Suprapubic skin (tissue), 4 donors: ENCODE measurements around the gene NOB1. TPM values are rescaled to one million over a fixed set of nuclear protein-coding genes. Genes with fewer than 3 reads are reported as not detected.
A peak's percentile ranks its signal among the peaks of the same experiment; 100 is the strongest.
"Not testable (repeated sequence)": the region's sequence is repeated elsewhere in the genome, so short reads cannot be mapped to it uniquely, and the experiment has no call there.

Source experiments
- DNase-seq, 2 donors: peaks; one replicate each; pipeline ENCODE4 v3.0.0-alpha.2; 2019; ENCODE audit warnings: low spot score in 2 of 2
- H3K27ac ChIP-seq: fragments of 200-600 bp; sonication (generic); one replicate; pipeline ENCODE4 v1.5.1; 2019
- H3K27me3 ChIP-seq: fragments of 200-600 bp; sonication (generic); one replicate; pipeline ENCODE4 v1.5.1; 2019
- H3K36me3 ChIP-seq: fragments of 200-600 bp; sonication (generic); one replicate; pipeline ENCODE4 v1.5.1; 2019
- H3K4me1 ChIP-seq: fragments of 200-600 bp; sonication (generic); one replicate; pipeline ENCODE4 v1.5.1; 2019
- H3K4me3 ChIP-seq: fragments of 200-600 bp; sonication (generic); one replicate; pipeline ENCODE4 v1.5.1; 2019; ENCODE audit warnings: mild to moderate bottlenecking
- H3K9me3 ChIP-seq: fragments of 200-600 bp; sonication (generic); one replicate; pipeline ENCODE4 v1.5.1; 2019
- CTCF ChIP-seq, 2 donors: fragments of 200-600 bp in 1 of 2; fragments of 450-650 bp in 1 of 2; sonication (generic) in 1 of 2; IDR thresholded peaks; one replicate each; pipeline ENCODE4 v1.5.1; 2016 to 2019; ENCODE audit warnings: antibody characterized with exemption in 2 of 2, mild to moderate bottlenecking in 1 of 2, moderate library complexity in 1 of 2
- EP300 ChIP-seq: sonication (generic); formaldehyde crosslinking; IDR thresholded peaks from one replicate; pipeline ENCODE4 v1.6.1; 2017; ENCODE audit warnings: antibody characterized with exemption
- POLR2A ChIP-seq, 2 donors: fragments of 450-650 bp; IDR thresholded peaks; one replicate each; pipeline ENCODE4 v1.6.1; 2017; ENCODE audit warnings: antibody characterized with exemption in 2 of 2, mild to moderate bottlenecking in 2 of 2, moderate library complexity in 2 of 2
- POLR2AphosphoS5 ChIP-seq, 3 donors: sonication (generic); formaldehyde crosslinking; IDR thresholded peaks; one replicate each; pipeline ENCODE4 v1.6.1; 2017; ENCODE audit warnings: antibody characterized with exemption in 3 of 3
- WGBS: methylation state at CpG from one replicate; pipeline ENCODE4 v1.1.5; 2018; 5-methylcytosine and 5-hydroxymethylcytosine counted together
- total RNA-seq, 4 donors: library from RNA; depleted of rRNA; stranded (reverse); fragments of >200 nt; gene quantifications; one replicate each; pipeline ENCODE4 v1.1.0, GENCODE V29; 2016

Gene NOB1
- total RNA-seq, 4 donors from 2014 or later, result 45.2 to 62.9 (median 52.1) TPM

GRCh38 chr16:69745232-69745612, 9.5 kb downstream of the NOB1 start:
- TF ChIP-seq EP300 (no peak), POLR2A (IDR thresholded peaks at IDR 0.05) (no peak), POLR2AphosphoS5 (IDR thresholded peaks at IDR 0.05) (no peak), CTCF (IDR thresholded peaks at IDR 0.05) (no peak)
- peaks cover 16% of the 10 kb centered on the region for H3K4me1 ChIP-seq
- WGBS, result 93% methylated on average over 11 of the region's 11 CpGs
- H3K9me3 ChIP-seq, result no peaks in the 10 kb centered on the region
- no peak for DNase-seq
- peaks cover 98% of the 10 kb centered on the region for H3K36me3 ChIP-seq
- H3K4me3 ChIP-seq, result no peak overlapping the region
- H3K27ac ChIP-seq, result no peak overlapping the region
- H3K27me3 ChIP-seq, result no peaks in the 10 kb centered on the region

GRCh38 chr16:69744363-69745231, 10.1 kb downstream of the NOB1 start:
- H3K4me3 ChIP-seq, result no peak overlapping the region
- H3K27ac ChIP-seq, result no peak overlapping the region
- H3K27me3 ChIP-seq, result no peaks in the 10 kb centered on the region
- peaks cover 97% of the 10 kb centered on the region for H3K36me3 ChIP-seq
- WGBS, result 96% methylated on average over 35 of the region's 35 CpGs
- H3K9me3 ChIP-seq, result no peaks in the 10 kb centered on the region
- TF ChIP-seq EP300, result no peak
- TF ChIP-seq POLR2AphosphoS5 (IDR thresholded peaks at IDR 0.05), result no peak
- TF ChIP-seq POLR2A (IDR thresholded peaks at IDR 0.05), result no peak
- no peak for TF ChIP-seq CTCF (IDR thresholded peaks at IDR 0.05)
- no peak for DNase-seq
- H3K4me1 ChIP-seq, result peaks cover 16% of the 10 kb centered on the region

GRCh38 chr16:69741951-69742904, 12.5 kb downstream of the NOB1 start:
- TF ChIP-seq EP300 (no peak), POLR2A (IDR thresholded peaks at IDR 0.05) (no peak), POLR2AphosphoS5 (IDR thresholded peaks at IDR 0.05) (no peak), CTCF (IDR thresholded peaks at IDR 0.05) (no peak)
- Histone ChIP-seq H3K4me3 (no peak overlapping the region), H3K27me3 (no peaks in the 10 kb centered on the region), H3K27ac (no peak overlapping the region), H3K9me3 (no peaks in the 10 kb centered on the region), H3K4me1 (peaks cover 16% of the 10 kb centered on the region), H3K36me3 (peaks cover 73% of the 10 kb centered on the region)
- 60% methylated on average over 38 of the region's 41 CpGs for WGBS
- peak in 1 of 2 donors; percentile 87 for DNase-seq

- H3K27ac ChIP-seq, result no peak overlapping the region
- TF ChIP-seq EP300, result no peak
- TF ChIP-seq POLR2A (IDR thresholded peaks at IDR 0.05), result no peak
- TF ChIP-seq CTCF (IDR thresholded peaks at IDR 0.05), result no peak
- no peak for TF ChIP-seq POLR2AphosphoS5 (IDR thresholded peaks at IDR 0.05)
- H3K4me3 ChIP-seq, result no peak overlapping the region
- no peaks in the 10 kb centered on the region for H3K27me3 ChIP-seq
- peaks cover 16% of the 10 kb centered on the region for H3K4me1 ChIP-seq
- DNase-seq, result no peak
- no peaks in the 10 kb centered on the region for H3K9me3 ChIP-seq
- H3K36me3 ChIP-seq, result peaks cover 66% of the 10 kb centered on the region
- WGBS, result 59% methylated on average over 8 of the region's 8 CpGs
Measured at GRCh38 chr16:69741519-69741918, 13.2 kb downstream of the NOB1 start.

GRCh38 chr16:69732101-69732500, 22.6 kb downstream of the NOB1 start:
- H3K36me3 ChIP-seq, result no peaks in the 10 kb centered on the region
- no peak for DNase-seq
- peaks cover 7% of the 10 kb centered on the region for H3K4me1 ChIP-seq
- WGBS, result 92% methylated on average over 6 of the region's 6 CpGs
- H3K9me3 ChIP-seq, result no peaks in the 10 kb centered on the region
- no peak overlapping the region for H3K4me3 ChIP-seq
- no peaks in the 10 kb centered on the region for H3K27me3 ChIP-seq
- TF ChIP-seq CTCF (IDR thresholded peaks at IDR 0.05) (no peak), EP300 (no peak)
- H3K27ac ChIP-seq, result no peak overlapping the region

GRCh38 chr16:69731280-69731679, 23.4 kb downstream of the NOB1 start:
- H3K27me3 ChIP-seq, H3K4me3 ChIP-seq, H3K36me3 ChIP-seq, H3K27ac ChIP-seq, H3K9me3 ChIP-seq, DNase-seq: not testable (repeated sequence)
- WGBS, result 96% methylated on average over 5 of the region's 5 CpGs
- H3K4me1 ChIP-seq, result peaks cover 15% of the 10 kb centered on the region

GRCh38 chr16:69729030-69729429, 25.7 kb downstream of the NOB1 start:
- WGBS, result 97% methylated on average over 4 of the region's 4 CpGs
- H3K27ac ChIP-seq, H3K4me3 ChIP-seq, H3K27me3 ChIP-seq, DNase-seq, H3K9me3 ChIP-seq, H3K36me3 ChIP-seq: not testable (repeated sequence)
- peaks cover 19% of the 10 kb centered on the region for H3K4me1 ChIP-seq
